K562 (cell line): ENCODE measurements around the gene LRRC70. TPM values are rescaled to one million over a fixed set of nuclear protein-coding genes. Genes with fewer than 3 reads are reported as not detected.

Experiments
- ATAC-seq: fragments of 200-7000 bp; cut with Tn5 transposase; 3 replicates; pipeline ENCODE4 v1.9.1; 2020; ENCODE audit warnings: moderate library complexity
- BruUV-seq: library from RNA; stranded (reverse); fragments of 400-500 nt; replicated peaks from 2 replicates; lab custom pipeline; 2021; lab: Mats Ljungman, UMichigan
- CTCF ChIA-PET: fragments of 300-600 bp; formaldehyde crosslinking; extraction: SDS; loops from one replicate; lab custom pipeline; 2021; ENCODE audit warnings: low intra/inter-chr PET ratio; lab: Yijun Ruan, JAX
- POLR2A ChIA-PET: fragments of 300-600, 350-650 bp; sonication (Branson Sonifier 250); formaldehyde crosslinking; extraction: SDS; loops from one replicate; lab custom pipeline; 2021; ENCODE audit warnings: antibody characterized with exemption, inconsistent platforms; lab: Yijun Ruan, JAX
- DNase-seq, 4 experiments: peaks; one replicate each; pipeline versions ENCODE4 v3.0.0 to v3.0.0-alpha.2; 2011 to 2018; ENCODE audit warnings: low spot score in 3 of 4, mixed read lengths in 3 of 4; ENCODE audit errors: extremely low read depth in 1 of 4
- FAIRE-seq: peaks from 2 replicates; lab custom pipeline; 2011; peaks lifted over from hg19 to GRCh38; lab: Jason Lieb, UNC
- H2AFZ ChIP-seq: 2 replicates; pipeline ENCODE4 v1.6.0; 2011; ENCODE audit warnings: low read depth, low read length, control low read depth, inconsistent platforms
- H3K27ac ChIP-seq: fragments of 200-600 bp; 3 replicates; pipeline ENCODE4 v1.8.0; 2011; ENCODE audit warnings: low read depth, mild to moderate bottlenecking, control low read depth, inconsistent platforms, low read length, moderate library complexity, mixed read lengths; ENCODE audit errors: extremely low read depth
- H3K27me3 ChIP-seq, 2 experiments: fragments of 300-600 bp in 1 of 2; 2 replicates in 1 of 2; 3 replicates in 1 of 2; pipeline versions ENCODE4 v1.6.0 to v1.8.0; 2011; ENCODE audit warnings: inconsistent platforms in 2 of 2, low read length in 2 of 2, mild to moderate bottlenecking in 1 of 2, mixed read lengths in 1 of 2, moderate library complexity in 1 of 2; ENCODE audit not compliant: control insufficient read depth in 2 of 2, insufficient read depth in 2 of 2
- H3K36me3 ChIP-seq: fragments of 300-600 bp; 3 replicates; pipeline ENCODE4 v1.8.0; 2011; ENCODE audit warnings: mild to moderate bottlenecking, low read length, inconsistent platforms; ENCODE audit not compliant: control insufficient read depth, insufficient read depth
- H3K4me1 ChIP-seq, 2 experiments: fragments of 200-600 bp in 1 of 2; replicated peaks in 1 of 2; 2 replicates in 1 of 2; 3 replicates in 1 of 2; pipeline versions ENCODE4 v1.5.1 to v1.8.0; 2011; ENCODE audit warnings: inconsistent platforms in 2 of 2, low read length in 2 of 2, mild to moderate bottlenecking in 1 of 2, mixed read lengths in 1 of 2, moderate library complexity in 1 of 2; ENCODE audit not compliant: control insufficient read depth in 2 of 2, insufficient read depth in 2 of 2
- H3K4me2 ChIP-seq: 2 replicates; pipeline ENCODE4 v1.6.1; 2011; ENCODE audit warnings: low read length, control low read depth, inconsistent platforms, mixed read lengths; ENCODE audit not compliant: insufficient read depth
- H3K4me3 ChIP-seq: fragments of 200-600 bp; sonication (generic), shearing (Covaris generic); 2 replicates; pipeline ENCODE4 v1.5.1; 2016; ENCODE audit warnings: control low read depth, inconsistent platforms
- H3K79me2 ChIP-seq: fragments of 200-600 bp; 3 replicates; pipeline ENCODE4 v1.8.0; 2011; ENCODE audit warnings: low read length, inconsistent platforms; ENCODE audit not compliant: control insufficient read depth, insufficient read depth
- H3K9ac ChIP-seq, 2 experiments: 2 replicates each; pipeline versions ENCODE4 v1.6.0 to v1.6.1; 2011; ENCODE audit warnings: low read depth in 2 of 2, low read length in 2 of 2, control low read depth in 1 of 2, inconsistent platforms in 1 of 2, mild to moderate bottlenecking in 1 of 2, mixed read lengths in 1 of 2; ENCODE audit not compliant: insufficient read depth in 1 of 2
- H3K9me1 ChIP-seq: one replicate; pipeline ENCODE4 v1.6.0; 2011; ENCODE audit warnings: inconsistent platforms, mild to moderate bottlenecking, low read length, moderate library complexity; ENCODE audit not compliant: control insufficient read depth, insufficient read depth
- H3K9me3 ChIP-seq: replicated peaks from 2 replicates; pipeline ENCODE4 v1.5.1; 2011; ENCODE audit warnings: low read depth, low read length, inconsistent platforms; ENCODE audit not compliant: control insufficient read depth, insufficient read depth
- H4K20me1 ChIP-seq: replicated peaks from 2 replicates; pipeline ENCODE4 v1.6.1; 2011; ENCODE audit warnings: low read length, inconsistent platforms, mixed read lengths; ENCODE audit not compliant: control insufficient read depth, insufficient read depth
- BRF1 ChIP-seq: IDR thresholded peaks from 3 replicates; pipeline ENCODE4 v1.6.1; 2011; ENCODE audit warnings: borderline replicate concordance, mild to moderate bottlenecking; ENCODE audit not compliant: insufficient read length; ENCODE audit errors: extremely low read depth
- ETS1 ChIP-seq: conservative IDR thresholded peaks from 2 replicates; pipeline ENCODE4 v1.6.1; 2011; ENCODE audit warnings: low read depth, mild to moderate bottlenecking, low read length; ENCODE audit not compliant: control insufficient read depth
- FOXM1 ChIP-seq, 2 experiments: fragments of 450-650 bp in 1 of 2; sonication (generic) in 1 of 2; formaldehyde crosslinking in 1 of 2; IDR thresholded peaks; 2 replicates each; pipeline versions ENCODE4 v1.6.1 to v1.9.0; 2017 to 2022; ENCODE audit warnings: low read depth in 2 of 2, mild to moderate bottlenecking in 2 of 2, missing genetic modification reagents in 1 of 2, moderate library complexity in 1 of 2
- NFIC ChIP-seq: fragments of 450-650 bp; IDR thresholded peaks from 2 replicates; pipeline ENCODE4 v1.6.1; 2017; ENCODE audit warnings: mild to moderate bottlenecking, inconsistent platforms
- RFX7 ChIP-seq: fragments of 250-450 bp; sonication (Bioruptor Pico); IDR thresholded peaks from 2 replicates; pipeline ENCODE4 v1.5.1; 2021; ENCODE audit warnings: mild to moderate bottlenecking
- XRCC3 ChIP-seq: fragments of 450-650 bp; IDR thresholded peaks from 2 replicates; pipeline ENCODE4 v1.6.1; 2017; ENCODE audit warnings: mild to moderate bottlenecking, moderate library complexity
- ZBTB43 ChIP-seq: sonication (generic); formaldehyde crosslinking; IDR thresholded peaks from 2 replicates; pipeline ENCODE4 v1.8.0; 2023; ENCODE audit warnings: mild to moderate bottlenecking, missing genetic modification reagents
- ZNF699 ChIP-seq: fragments of 250-450 bp; sonication (Bioruptor Pico); IDR thresholded peaks from 2 replicates; pipeline ENCODE4 v1.8.0; 2021; ENCODE audit warnings: mild to moderate bottlenecking, moderate library complexity; ENCODE audit not compliant: insufficient replicate concordance
- ZNF75A ChIP-seq: fragments of 450-650 bp; formaldehyde crosslinking; IDR thresholded peaks from 2 replicates; pipeline ENCODE4 v1.4.0; 2020; ENCODE audit warnings: mild to moderate bottlenecking
- ZNF764 ChIP-seq: fragments of 250-450 bp; sonication (Bioruptor Pico); IDR thresholded peaks from 2 replicates; pipeline ENCODE4 v1.4.0; 2020; ENCODE audit warnings: low read depth, mild to moderate bottlenecking, moderate library complexity
- WGBS: fragments of 100-300 bp; shearing (Covaris generic); methylation state at CpG from one replicate; pipeline ENCODE4 v1.1.6; 2016; ENCODE audit warnings: low coverage, mixed read lengths; ENCODE audit not compliant: insufficient coverage; ENCODE audit errors: missing lambda C conversion rate; 5-methylcytosine and 5-hydroxymethylcytosine counted together
- in situ Hi-C: fragments of 300-500 bp; cut with MboI; formaldehyde crosslinking; loops from 4 replicates; pipeline ENCODE4 v1.15.0; 2018; ENCODE audit warnings: inconsistent platforms, mixed read lengths
- intact Hi-C: fragments of 100-400 bp; cut with micrococcal nuclease; formaldehyde crosslinking; loops from 2 replicates; pipeline ENCODE4 v1.14.2; 2022
- polyA plus RNA-seq, 8 experiments: library from polyadenylated mRNA; depleted of rRNA in 4 of 8; stranded (reverse) in 5 of 8; unstranded in 3 of 8; fragments of >200 nt; fragmentation: Nextera tagmentation in 2 of 8; fragmentation: Illumina TruSeq in 1 of 8; extraction: Ambion mirVana in 2 of 8; extraction: Trizol in 1 of 8; gene quantifications; 2 replicates each; pipeline versions ENCODE4 v1.2.1 to v1.2.3, GENCODE V29; 2011 to 2014; ENCODE audit warnings: inconsistent platforms in 1 of 8, missing spikeins in 1 of 8
- total RNA-seq, 7 experiments: library from RNA; depleted of rRNA in 6 of 7; stranded (reverse); fragments of >200 nt in 6 of 7; fragmentation: Illumina TruSeq in 2 of 7; extraction: Trizol in 2 of 7; gene quantifications; 2 replicates each; pipeline versions ENCODE4 v1.2.1 to v1.2.3, GENCODE V29; 2011 to 2021; ENCODE audit warnings: low replicate concordance in 1 of 7

Gene LRRC70
- total and polyA plus RNA-seq, 9 of the 15 experiments (the other 6 are each of a cell fraction or from before 2014, with no cell fraction given), result 0.21 to 2.1 (median 0.73) TPM

GRCh38 chr5:62547945-62548630, 30.5 kb upstream of the LRRC70 start (continued):
- no peak for TF ChIP-seq ETS1
- no peak for TF ChIP-seq ZBTB43 (CRISPR knock-in tag)
- TF ChIP-seq BRF1, result no peak
- TF ChIP-seq NFIC, result no peak
- TF ChIP-seq XRCC3, result no peak
- TF ChIP-seq ZNF764 (CRISPR knock-in tag), result no peak

GRCh38 chr5:62550103-62550502, 28.5 kb upstream of the LRRC70 start:
- Histone ChIP-seq H3K9me3 (no peaks in the 10 kb centered on the region), H3K4me2 (no peak overlapping the region), H3K79me2 (no peaks in the 10 kb centered on the region), H3K27ac (no peak overlapping the region), H3K36me3 (peaks cover 51% of the 10 kb centered on the region), H3K4me3 (no peak overlapping the region), H3K9ac (no peak overlapping the region), H2AFZ (no peak overlapping the region), H3K9me1 (no peaks in the 10 kb centered on the region), H4K20me1 (no peaks in the 10 kb centered on the region), H3K27me3 (no peaks in the 10 kb centered on the region), H3K4me1 (no peaks in the 10 kb centered on the region)
- ATAC-seq, result no peak
- 81% methylated on average over 2 of the region's 2 CpGs for WGBS
- no peak for TF ChIP-seq ZNF75A (CRISPR knock-in tag)
- TF ChIP-seq FOXM1 (IDR thresholded peaks at IDR 0.05; ENCODE audit: low read depth), result no peak
- no peak for TF ChIP-seq FOXM1 (CRISPR knock-in tag; IDR thresholded peaks at IDR 0.05; ENCODE audit: low read depth)
- no peak for TF ChIP-seq RFX7 (CRISPR knock-in tag)
- no peak for TF ChIP-seq ZNF699 (CRISPR knock-in tag)
- POLR2A ChIA-PET, result no interaction called here
- intact Hi-C loops (loop anchor here (10.0 kb wide), 1 partner anchor 65 kb away; no protein-coding TSS in a partner anchor), in situ Hi-C loops (no loop called here)
- FAIRE-seq, result no peak
- no peak for DNase-seq
- no TSS peak for BruUV-seq
- CTCF ChIA-PET, result no interaction called here
